GM10847 (cell line): ENCODE results near the gene IFRD2.

Experiments used
- POLR2A ChIP-seq: IDR thresholded peaks from 2 replicates; pipeline ENCODE4 v1.6.1; 2011; ENCODE audit not compliant: insufficient read length; ENCODE audit errors: extremely low read depth

The IFRD2 gene

DNA sequence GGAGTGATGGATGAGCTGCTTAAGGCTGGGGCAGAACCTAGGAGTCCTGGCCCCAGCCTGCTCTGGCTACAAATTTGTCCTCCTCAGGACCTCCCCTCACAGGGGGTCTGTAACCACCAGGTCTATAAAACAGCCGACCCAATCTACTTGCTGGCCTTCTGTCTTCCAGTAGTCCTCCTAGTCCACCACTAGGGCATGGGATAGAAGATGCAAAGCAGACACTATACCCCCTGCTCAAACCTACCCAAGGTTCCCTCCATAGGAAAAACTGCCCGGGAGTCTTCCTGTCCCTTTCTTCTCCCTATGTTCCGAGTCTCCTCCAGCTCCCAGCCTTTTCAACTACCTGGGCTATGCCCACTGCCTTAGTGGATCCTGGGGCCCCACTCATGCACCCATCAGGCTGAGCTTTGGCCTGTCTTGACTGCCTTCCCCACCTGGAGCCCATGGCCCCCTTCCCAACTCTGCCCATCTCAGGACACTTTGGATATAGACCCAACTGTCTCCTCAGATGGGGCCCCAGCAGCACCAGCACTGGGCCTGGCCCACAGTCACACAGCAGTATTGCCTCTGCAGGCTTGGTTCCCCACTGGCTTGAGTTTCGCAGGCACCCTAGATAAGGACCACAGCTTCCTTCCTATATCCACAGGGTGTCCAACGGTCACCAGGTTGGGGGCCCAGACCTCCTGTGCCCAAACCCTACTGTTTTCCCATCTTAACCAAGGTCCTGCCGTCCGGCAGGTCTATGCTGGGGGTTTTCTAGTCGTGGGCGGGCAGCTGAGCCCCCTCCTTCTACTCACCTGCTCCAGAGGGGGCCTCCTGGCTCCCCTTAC lies 5.9 kb upstream of the IFRD2 start:
- no peak for TF ChIP-seq POLR2A

DNA sequence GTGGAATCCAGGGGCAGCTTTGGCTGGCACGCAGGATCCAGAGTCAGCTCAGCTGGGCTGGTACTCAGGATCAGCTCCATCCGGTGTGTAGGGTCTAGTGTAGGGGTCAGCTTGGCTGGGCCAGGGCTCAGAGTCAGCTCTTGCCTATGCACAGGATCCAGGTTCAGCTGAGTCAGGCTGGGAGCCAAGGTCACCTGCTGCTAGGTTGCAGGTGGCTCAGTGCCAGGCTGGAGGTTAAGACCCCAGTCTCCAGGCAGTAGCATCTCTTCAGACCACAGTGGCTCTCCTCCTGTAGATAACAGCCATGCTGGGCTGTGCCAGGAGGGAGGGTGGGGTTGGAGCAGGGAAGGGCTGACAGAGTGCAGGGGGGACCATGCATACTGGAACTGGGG lies 5.2 kb upstream of the IFRD2 start:
- TF ChIP-seq POLR2A, result no peak

DNA sequence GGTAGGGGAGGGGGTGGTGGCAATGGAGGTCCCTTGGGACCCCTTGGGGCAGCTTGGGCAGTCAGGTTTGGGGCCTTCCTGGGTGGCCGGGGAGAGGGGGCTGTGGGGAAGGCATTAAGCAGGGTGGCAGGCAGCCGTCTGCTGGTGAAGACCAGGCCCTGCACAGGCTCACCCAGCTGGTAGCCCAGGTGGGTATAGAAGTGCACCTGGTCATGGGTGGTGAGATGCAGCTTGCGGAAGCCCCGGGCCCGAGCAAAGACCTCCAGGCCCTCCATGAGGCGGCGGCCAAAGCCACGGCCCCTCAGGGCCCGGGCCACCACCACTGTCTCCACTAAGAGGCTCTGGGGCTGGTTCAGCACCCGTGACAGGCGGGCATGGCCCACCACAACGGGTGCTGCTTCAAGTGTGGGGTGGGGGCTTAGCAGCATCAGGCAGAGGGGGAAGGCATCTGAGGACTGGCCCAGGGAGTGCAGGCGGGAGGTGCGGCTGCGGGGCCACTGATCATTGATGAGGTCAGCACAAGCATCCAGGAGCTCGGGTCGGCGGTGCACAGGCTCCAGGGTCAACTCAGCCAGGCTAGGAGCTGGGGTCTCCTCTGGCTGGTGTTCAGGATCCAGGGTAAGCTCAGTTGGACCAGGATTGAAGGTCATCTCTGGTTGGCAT lies 4.6 kb upstream of the IFRD2 start:
- no peak for TF ChIP-seq POLR2A

DNA sequence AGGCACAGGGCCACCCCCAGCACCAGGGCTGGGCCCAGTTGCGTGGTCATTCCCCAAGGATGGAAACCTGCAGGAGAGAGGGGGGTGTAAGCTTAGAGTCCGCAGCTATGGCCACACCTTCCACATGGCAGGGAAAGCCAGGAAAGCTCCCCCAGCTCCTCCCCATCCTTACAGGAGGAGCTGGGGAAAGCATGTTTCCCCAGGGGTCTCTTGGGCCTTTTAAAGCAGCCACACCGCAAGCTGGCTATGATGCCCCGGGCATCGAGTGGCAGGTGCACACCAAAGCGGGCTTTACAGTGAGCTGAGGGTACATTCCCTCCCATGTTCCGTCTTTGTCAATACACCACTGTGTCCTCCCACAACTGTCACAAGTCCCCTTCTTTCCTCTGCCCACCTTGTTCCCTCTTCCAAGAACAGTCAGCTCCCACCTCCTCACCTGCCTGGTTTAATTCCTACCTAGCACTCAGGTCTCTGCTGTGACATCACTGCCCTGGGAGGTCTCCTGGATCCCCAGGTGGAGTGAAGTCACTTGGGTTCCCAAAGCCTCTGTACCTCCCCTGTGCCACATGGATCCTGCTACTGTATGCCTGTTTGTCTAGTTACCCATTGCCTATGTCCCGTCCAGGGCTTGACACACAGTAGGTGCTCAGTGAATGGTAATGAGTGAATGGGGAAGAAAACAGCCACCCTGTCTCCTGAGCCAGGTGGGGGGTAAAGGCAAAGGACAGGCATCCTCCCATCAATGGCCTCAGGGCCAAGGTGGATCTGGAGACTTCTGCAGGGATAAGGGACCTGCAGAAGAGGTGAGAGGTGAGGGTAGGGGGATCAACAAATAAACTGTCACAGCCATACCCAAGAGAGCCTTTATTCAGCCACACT lies 3.6 kb upstream of the IFRD2 start:
- no peak for TF ChIP-seq POLR2A

GRCh38 chr3:50294492-50295403 lies 2.5 kb upstream of the IFRD2 start:
- no peak for TF ChIP-seq POLR2A

- no peak for TF ChIP-seq POLR2A
Measured at GRCh38 chr3:50294089-50294488, 1.9 kb upstream of the IFRD2 start.

GRCh38 chr3:50293079-50293801 lies 1.0 kb upstream of the IFRD2 start:
- TF ChIP-seq POLR2A, result no peak

DNA sequence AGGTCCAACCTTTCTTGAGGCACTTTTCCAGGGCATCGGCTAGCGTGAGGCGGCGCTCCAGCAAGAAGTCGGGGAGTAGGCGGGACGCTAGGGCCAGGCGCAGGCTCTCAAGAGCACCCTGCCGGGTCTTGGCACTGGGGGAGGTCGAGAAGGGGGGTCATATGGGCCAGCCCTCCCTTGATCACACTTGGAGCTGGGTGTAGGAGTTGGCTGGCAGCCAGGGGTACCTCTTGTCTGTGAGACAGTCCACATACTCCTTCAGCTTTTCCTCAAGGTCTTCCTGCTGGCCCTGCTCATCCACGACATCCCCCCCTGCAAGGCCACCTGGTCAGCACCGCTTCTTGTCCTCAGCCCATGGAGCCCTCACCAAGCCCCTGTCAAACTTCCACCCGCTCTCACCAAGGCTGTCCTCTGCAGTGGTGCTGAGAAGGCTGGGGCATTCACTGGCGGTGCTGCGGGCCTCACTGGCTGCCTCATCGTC lies 2.0 kb downstream of the IFRD2 start:
- TF ChIP-seq POLR2A, result no peak

DNA sequence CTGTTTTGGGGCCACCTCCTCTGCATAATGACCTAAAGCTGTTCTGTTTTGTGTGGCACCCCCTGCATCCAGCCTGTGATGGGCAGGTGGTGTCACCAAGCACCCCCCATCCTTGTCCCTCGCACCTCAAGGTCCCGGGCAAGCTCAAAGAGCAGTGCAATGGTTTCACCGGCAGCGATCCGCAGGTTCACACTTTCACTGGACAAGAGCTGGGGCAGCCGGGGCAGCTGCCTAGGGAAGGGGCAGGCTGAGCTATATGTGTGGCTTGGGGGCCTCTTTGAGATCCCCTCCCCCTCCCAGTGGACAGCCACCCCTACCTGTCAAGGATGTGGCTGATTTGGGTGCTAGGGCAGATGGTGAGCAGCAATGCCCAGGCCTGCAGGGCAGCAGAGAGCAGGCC lies 3.1 kb downstream of the IFRD2 start:
- TF ChIP-seq POLR2A, result no peak

DNA sequence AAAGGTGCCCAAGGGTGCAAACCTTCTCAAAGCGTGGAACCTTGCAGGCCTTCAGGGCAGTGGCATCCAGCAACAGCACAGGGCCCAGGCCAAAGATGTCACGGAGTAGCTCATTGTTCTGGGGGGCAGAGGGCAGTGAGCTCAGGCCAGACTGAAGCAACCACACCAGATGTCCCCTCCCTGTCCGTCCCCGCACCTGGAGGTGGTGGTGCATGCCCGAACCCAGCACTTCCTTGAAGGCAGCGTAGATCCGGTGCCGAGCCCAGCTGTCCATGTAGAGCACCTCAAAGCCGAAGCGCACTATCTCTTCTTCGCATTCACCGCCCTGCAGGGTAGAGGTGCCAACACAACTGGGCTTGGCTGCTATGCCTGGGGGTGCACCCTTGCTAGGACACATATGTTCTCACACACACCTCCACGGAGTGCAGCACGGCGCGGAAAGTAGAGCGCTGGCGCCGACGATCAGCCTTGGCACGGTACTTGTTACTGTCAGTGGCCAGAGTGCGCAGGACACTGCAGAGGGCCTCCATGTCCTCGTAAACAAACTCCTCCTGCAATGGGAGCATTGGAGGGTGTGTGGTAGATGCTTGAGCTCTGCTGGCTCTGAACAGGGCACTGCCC lies 3.7 kb downstream of the IFRD2 start:
- TF ChIP-seq POLR2A, result no peak

- TF ChIP-seq POLR2A, result no peak
Measured at GRCh38 chr3:50287262-50287661, 5.0 kb downstream of the IFRD2 start.

- no peak for TF ChIP-seq POLR2A
Measured at GRCh38 chr3:50286322-50287227, 5.7 kb downstream of the IFRD2 start.
